NK-92 (cell line): ENCODE measurements around the gene EIF4G3.
"Not testable (repeated sequence)": the region's sequence is repeated elsewhere in the genome, so short reads cannot be mapped to it uniquely, and the experiment has no call there.

Source experiments
- DNase-seq: peaks from one replicate; lab custom pipeline; 2025; ENCODE audit not compliant: unreplicated experiment; lab: John Stamatoyannopoulos, UW

Gene EIF4G3

GRCh38 chr1:20840731-20841130 lies 336.0 kb downstream of the EIF4G3 start:
- DNase-seq, result no peak

GRCh38 chr1:20837554-20838192 lies 339.0 kb downstream of the EIF4G3 start:
- DNase-seq, result no peak

GRCh38 chr1:20836230-20836629 lies 340.5 kb downstream of the EIF4G3 start:
- no peak for DNase-seq

GRCh38 chr1:20834780-20835179 lies 341.9 kb downstream of the EIF4G3 start:
- no peak for DNase-seq

- no peak for DNase-seq
These were observed 342.5 kb downstream of the EIF4G3 start for GRCh38 chr1:20834192-20834591.

- DNase-seq, result no peak
These were observed 346.3 kb downstream of the EIF4G3 start for GRCh38 chr1:20830378-20830777.

GRCh38 chr1:20829946-20830345 lies 346.8 kb downstream of the EIF4G3 start:
- no peak for DNase-seq

- no peak for DNase-seq
These were observed 347.2 kb downstream of the EIF4G3 start for GRCh38 chr1:20829531-20829930.

- DNase-seq, result no peak
These were observed 352.9 kb downstream of the EIF4G3 start for GRCh38 chr1:20823845-20824244.

- DNase-seq, result no peak
These were observed 355.2 kb downstream of the EIF4G3 start for GRCh38 chr1:20821466-20821865.

GRCh38 chr1:20819818-20820217 lies 356.9 kb downstream of the EIF4G3 start:
- DNase-seq, result no peak

- DNase-seq, result no peak
These were observed 362.2 kb downstream of the EIF4G3 start for GRCh38 chr1:20814534-20814871.

- DNase-seq, result no peak
These were observed 364.8 kb downstream of the EIF4G3 start for GRCh38 chr1:20811916-20812315.

GRCh38 chr1:20793236-20793635 lies 383.5 kb downstream of the EIF4G3 start:
- DNase-seq, result no peak

GRCh38 chr1:20792196-20792595 lies 384.5 kb downstream of the EIF4G3 start:
- DNase-seq, result no peak

GRCh38 chr1:20790785-20791184 lies 385.9 kb downstream of the EIF4G3 start:
- DNase-seq, result no peak

GRCh38 chr1:20789598-20789997 lies 387.1 kb downstream of the EIF4G3 start:
- DNase-seq, result not testable (repeated sequence)

- DNase-seq, result no peak
These were observed 388.6 kb downstream of the EIF4G3 start for GRCh38 chr1:20787840-20788795.

- peak; percentile 19 for DNase-seq
These were observed 389.5 kb downstream of the EIF4G3 start, which contains the start of gene HP1BP3 for GRCh38 chr1:20787029-20787839. HP1BP3 (minus strand) TSS chr1:20787307; CDS start chr1:20780440, 6,867 bp downstream.

- peak; percentile 65 for DNase-seq
These were observed 390.3 kb downstream of the EIF4G3 start for GRCh38 chr1:20786253-20787028.

- DNase-seq, result no peak
These were observed 390.8 kb downstream of the EIF4G3 start for GRCh38 chr1:20785907-20786252.
